Right lobe of liver (tissue), 4 donors: Measurements from ENCODE around the gene GJA4.

Experiments used
- CTCF ChIP-seq, 4 donors: fragments of 200-600 bp in 3 of 4; fragments of 450-650 bp in 1 of 4; IDR thresholded peaks; one replicate each; pipeline versions ENCODE4 v1.5.1 to v1.8.0; 2016 to 2022; ENCODE audit warnings: antibody characterized with exemption in 4 of 4, mild to moderate bottlenecking in 2 of 4
- POLR2A ChIP-seq: fragments of 450-650 bp; IDR thresholded peaks from one replicate; pipeline ENCODE4 v1.6.1; 2017; ENCODE audit warnings: antibody characterized with exemption, mild to moderate bottlenecking
- donor health status: DM: no; HTN: no; CAD: no.
- donor health status: DM: no; HTN: no; CAD: no.
- donor health status: DM: no; HTN: yes; CAD: no.

- TF ChIP-seq CTCF (IDR thresholded peaks at IDR 0.05): no peak
- no peak for TF ChIP-seq POLR2A
These were observed 11.0 kb downstream of the GJA4 start for GRCh38 chr1:34803770-34804169.
